Activated CD4-positive, CD25-positive, alpha-beta regulatory T cell treated with anti-CD3 and anti-CD28 coated beads, Interleukin-2, amount 50 U/mL, for 16 hours (primary cell): ENCODE data around the gene PEAK3.

Experiments used
- DNase-seq: peaks from one replicate; pipeline ENCODE4 v3.0.0-alpha.2; 2020; ENCODE audit warnings: low read depth, low spot score

PEAK3 gene

DNA sequence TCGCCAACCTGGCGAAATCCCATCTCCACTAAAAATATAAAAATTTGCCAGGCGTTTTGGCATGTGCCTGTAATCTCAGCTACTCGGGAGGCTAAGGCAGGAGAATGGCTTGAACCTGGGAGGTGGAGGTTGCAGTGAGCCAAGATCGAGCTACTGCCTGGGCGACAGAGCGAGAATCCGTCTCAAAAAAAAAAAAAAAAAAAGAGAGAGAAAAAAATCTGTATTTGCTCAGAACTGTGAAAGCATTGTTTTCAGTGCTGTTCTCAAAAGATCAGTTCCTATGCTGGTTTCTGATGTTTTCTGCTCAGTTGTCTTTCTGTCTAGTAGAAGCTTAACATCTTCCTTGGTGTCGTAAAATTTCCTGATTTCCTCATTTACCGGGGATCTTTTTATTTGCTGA is 42.8 kb downstream of the PEAK3 start:
- no peak for DNase-seq

DNA sequence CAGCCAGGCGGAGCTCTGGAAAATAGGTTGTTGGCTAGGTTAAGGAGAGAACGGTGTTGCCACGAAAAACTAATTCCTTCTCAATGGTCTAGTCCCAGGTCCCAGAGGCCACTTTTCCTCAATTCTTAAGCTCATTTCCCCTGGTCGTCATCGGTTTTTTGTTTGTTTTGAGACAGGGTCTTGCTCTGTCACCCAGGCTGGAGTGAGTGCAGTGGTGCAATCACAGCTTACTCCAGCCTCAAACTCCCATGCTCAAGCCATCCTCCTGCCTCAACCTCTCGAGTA is 44.2 kb downstream of the PEAK3 start:
- DNase-seq: no peak

DNA sequence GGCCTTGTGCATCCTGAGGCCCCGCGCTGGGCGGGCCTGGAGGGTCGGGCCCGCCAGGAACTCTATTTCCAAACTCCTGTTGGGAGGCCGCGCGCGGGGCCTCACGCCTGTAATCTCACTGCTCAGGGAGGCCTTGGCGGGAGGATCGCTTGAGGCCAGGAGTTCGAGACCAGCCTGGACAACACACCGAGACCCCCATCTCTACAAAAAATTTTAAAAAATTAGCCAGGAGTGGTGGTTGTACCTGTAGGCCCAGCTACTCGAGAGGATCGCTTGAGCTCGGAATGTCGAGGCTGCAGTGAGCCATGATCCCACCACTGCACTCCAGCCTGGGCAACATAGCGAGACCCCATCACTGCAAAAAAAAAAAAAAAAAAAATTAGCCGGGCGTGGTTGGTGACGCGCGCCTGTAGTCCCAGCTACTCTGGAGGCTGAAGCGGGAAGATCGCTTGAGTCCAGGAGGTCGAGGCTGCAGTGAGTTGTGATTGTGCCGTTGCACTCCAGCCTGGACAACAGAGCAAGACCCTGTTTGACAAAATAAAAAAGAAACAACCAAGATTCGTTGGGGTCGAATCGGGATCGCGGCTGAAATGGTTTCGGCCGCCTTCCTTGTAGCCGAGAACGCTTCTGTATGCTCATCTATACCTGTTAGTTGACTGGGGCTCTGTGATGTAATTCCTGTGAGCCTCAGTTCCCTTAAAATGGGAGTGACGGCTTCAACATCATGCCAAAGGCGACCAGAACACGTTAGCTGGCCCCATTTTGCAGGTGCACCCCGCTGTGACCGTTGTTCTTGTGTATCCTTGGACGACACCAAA is 44.7 kb downstream of the PEAK3 start:
- no peak for DNase-seq

DNA sequence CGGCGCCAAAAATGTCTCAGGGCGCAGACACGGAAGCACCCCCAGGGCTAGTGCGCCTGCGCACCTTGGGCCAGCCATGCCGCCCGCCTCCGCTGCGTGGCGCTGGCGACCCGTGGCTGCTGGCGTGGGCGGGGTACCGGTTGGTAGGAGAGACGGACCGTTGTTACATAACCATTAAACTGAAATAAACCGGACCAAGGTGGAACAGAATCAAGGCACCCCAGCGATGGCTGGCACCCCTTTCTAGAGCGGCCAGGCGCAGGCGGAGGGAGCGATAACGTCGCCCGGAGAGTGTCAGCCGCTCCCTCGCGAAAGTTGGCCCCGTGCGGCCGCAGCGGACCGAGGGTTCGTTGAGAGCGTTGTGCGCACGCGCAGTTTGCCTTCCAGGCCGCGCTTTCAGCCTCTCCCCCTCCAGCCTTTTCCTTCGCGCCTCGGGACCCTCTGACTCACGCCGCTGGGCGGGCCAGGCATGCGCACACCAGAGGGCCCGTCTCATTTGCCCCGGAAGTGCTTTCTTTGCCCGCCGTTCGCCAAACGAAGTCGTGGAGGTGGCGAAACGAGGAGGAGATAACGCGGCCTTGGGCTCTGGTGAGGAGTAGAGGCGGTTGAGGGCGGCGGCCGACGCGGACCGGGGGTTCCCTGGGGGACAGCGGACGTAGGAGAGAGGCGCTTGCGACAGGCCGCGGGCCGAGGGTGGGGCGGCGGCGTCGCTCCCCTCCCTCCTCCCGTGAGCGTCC is 45.5 kb downstream of the PEAK3 start, which contains the start of the genes PLEKHJ1 and SF3A2:
Gene PLEKHJ1 (minus strand): TSS at position 16 of the 737 bp plus-strand sequence. CDS start 81 bp downstream, outside the sequence.
Gene SF3A2 (plus strand): TSS at position 511 of the 737 bp plus-strand sequence. CDS start 6,595 bp downstream, outside the sequence.
- peak; percentile 94 for DNase-seq

DNA sequence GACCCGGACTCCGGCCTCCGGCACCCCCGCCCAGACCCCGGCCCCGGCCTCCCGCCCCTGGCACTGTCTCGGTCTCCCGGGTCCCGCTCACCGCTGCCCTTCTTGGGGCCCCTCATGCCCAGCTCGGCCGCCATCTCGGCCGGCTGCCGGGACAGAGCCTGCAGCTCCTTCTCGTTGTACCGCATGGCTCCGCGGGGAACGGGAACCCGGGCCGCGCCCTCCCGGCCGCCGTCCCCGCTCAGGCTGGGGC is 46.0 kb downstream of the PEAK3 start:
- DNase-seq: no peak

DNA sequence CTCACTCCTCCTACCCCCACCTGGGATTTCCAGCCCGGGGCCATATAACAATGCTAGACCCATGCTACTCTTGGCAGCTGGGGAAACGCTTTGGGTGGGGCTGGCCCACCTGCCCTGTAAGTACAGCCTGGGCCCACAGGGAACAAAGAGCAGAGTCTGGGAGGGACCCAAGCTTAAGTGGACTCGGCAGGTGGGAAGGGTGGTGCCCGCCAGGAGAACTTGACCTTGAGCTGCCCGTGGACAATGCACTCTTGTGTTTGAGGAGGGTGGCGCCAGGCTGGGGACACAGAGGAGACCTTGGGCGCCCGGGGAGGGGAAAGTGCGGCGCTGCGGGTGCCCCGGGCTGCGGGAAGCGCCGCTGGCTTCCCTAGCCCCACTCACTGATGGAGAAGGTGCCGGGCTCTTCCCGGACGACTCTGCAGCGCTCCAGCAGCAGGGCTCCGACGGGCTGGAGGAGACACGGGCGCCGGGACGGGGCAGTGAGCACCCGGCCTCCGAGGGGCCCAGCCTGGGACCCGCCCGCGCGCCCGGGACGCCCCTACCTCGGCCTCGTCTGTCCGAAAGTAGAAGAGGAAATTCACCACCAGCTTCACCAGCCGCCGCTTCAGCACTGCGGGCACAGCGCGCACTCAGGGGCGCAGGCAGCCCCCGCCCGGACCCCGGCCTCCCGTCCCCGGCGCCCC is 46.5 kb downstream of the PEAK3 start:
- DNase-seq: no peak

DNA sequence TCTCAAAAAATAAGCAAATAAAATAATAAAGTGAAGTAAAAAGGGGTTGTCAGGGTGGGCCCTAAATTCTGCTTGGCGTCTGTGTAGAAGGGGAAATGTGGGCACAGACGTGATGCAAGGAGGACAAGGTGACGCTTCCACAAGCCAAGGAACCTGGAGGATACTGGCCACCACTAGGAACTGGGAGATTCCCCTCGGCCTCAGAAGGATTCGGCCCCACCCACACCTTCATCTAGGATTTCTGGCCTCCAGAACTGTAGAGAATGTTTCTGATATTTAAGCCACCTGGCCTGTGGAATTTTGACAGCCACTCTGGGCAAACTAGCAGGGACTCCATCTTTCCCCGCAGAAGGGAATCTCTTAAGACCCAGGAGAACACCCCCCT is 47.0 kb downstream of the PEAK3 start:
- no peak for DNase-seq

DNA sequence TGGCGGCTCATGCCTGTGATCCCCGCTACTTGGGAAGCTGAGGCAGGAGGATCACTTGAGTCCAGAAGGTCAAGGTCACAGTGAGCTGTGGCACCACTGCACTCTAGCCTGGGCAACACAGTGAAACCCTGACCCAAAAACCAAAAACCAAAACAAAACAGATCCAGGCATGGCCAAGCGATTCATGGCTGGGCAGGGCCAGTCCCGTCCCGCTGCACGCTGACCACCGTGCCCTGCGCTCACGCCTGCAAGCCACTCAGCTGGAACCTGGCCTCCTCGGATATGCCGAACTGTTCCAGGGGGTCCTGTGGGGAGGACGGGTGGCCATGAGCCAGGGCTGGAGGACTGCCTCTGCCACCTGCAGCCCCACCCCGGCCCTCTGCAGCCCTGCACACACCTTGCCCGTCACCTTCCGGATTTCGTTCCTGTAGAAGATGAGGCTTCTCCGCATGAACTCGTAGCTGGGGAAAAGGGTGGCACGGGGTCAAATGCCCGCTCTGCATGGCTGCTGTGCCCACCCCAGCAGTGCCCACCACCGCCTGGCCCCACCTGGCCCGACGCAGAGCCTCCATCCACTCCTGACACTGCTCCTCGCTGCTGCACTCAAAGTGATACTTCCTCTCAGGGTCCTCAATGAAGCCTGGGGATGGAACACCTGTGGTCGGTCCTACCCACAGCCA is 48.2 kb downstream of the PEAK3 start:
- no peak for DNase-seq

DNA sequence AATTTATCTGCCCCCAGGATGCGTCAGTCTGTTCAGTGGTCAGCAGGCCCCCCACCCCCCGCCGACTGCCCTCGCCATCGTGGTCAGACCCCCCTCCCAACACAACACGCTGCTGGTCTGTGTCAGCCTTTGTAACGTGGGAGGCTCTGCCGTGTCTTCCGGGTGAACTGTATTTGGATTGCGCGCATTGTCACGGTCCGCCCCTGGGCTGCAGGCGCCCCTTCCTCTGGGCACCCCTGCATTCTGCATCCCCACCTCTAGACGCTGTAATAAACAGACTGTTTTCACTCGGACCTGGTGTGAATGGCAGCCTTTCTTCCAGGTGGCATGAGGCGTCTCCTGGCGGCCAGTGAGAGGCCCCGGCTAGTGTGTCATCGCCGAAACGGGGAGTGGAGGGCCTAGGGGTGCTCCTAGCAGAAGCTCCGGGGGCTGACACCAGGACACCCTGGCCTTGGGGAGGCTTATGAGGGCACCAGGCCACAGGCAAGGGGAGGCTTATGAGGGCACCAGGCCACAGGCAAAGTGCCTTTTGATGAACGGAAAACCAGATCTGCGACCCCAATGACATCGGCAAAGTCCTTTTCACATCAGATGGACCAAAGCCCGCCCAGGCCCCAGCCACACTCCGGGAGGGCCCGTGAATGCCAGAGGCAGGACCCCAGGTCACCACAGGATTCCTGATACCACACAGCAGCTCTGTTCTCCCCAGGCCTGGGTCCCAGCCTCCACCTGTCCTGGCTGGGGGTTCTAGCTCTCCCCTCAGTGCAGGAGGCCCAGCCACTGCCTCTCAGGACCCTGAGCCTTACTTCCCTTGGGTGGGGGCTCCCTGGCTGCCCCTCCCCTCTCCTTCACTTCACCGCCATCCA is 49.5 kb downstream of the PEAK3 start:
- DNase-seq: no peak

DNA sequence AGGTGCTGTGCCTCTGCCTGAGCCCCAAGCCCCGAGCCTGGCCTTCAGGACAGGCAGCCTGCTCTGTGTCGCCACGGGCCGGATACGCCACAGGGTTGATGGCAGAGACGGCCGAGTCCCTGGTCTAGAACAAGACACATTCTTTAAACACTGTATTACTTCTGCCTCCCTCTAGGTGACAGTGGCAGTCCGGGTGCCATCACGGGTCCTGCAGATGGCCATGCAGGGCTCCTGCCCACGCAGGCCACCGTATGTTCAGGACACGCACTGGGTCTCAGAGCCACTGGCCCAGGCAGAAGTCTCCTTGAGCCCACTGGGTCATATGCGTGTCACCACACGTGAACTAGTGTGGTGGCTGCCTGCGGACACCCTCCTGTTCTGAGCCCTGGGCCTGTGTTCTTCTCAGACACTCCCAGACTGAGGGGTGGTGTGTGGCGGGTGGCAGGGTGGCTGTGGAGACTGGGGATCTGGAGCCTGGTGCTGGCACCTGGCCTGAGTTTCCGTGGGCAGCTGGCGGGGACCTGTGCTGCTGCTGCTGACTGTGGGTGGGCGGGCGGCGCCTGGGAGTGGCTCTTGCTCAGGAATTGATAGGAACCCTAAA is 50.3 kb downstream of the PEAK3 start:
- no peak for DNase-seq

DNA sequence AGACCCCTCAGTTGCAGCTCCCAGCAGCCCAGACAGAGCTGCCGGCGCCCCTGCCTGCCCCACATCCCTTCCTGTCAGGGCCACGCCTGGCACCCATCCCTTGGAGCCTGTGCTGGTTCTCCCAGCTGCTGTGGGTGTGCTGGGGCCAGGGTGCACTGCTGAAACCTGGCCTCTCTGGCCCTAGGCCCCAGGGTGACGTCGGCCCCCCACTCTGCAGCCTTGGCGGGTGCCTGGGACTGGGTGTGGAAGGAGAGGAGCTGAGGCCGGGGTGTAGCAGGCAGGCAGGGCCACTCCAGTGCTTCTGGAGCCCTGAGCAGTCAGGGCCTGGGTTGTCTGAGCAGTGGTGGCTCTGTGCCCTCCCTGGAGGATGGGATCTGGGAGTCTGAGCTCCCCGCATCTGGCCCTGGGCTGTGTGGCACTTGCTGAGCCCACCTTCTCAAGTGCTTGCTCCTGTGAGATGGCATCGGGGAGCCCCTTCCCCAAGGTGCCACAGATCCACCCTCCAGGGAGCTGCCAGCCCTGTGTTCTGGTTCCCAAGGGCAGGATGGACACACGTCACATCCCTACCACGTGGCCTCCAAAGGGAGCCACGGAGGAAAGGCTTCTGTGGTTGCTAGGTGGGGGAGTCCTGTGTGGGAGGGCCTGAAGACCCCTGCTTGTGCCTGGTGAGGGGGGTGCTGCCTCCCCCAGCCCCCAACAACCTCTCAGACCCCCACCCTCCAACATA is 51.0 kb downstream of the PEAK3 start:
- no peak for DNase-seq

DNA sequence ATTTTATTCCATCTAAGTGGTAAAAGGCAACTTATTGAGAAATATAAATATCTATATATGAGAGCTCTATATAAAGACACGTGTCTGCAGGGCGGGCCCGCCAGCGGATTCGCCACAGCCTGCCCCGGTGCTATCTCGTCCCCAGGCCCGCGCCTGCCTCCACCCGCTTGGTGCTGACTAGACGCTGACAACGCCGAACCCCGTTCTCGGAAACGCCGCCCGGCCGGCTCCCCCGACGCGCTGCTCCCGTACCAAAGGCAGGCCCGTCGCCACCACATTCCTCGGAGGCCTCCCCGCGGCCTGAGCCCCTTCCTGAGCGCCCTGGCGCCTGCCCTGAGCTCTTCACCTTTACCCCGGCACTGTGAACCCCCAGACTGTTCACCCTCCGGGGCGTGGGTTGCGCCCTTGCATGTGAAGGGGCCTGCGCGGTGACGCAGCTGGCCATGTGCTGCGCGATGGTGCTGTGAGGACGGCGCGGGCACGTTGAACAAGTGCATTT is 51.9 kb downstream of the PEAK3 start:
- no peak for DNase-seq

DNA sequence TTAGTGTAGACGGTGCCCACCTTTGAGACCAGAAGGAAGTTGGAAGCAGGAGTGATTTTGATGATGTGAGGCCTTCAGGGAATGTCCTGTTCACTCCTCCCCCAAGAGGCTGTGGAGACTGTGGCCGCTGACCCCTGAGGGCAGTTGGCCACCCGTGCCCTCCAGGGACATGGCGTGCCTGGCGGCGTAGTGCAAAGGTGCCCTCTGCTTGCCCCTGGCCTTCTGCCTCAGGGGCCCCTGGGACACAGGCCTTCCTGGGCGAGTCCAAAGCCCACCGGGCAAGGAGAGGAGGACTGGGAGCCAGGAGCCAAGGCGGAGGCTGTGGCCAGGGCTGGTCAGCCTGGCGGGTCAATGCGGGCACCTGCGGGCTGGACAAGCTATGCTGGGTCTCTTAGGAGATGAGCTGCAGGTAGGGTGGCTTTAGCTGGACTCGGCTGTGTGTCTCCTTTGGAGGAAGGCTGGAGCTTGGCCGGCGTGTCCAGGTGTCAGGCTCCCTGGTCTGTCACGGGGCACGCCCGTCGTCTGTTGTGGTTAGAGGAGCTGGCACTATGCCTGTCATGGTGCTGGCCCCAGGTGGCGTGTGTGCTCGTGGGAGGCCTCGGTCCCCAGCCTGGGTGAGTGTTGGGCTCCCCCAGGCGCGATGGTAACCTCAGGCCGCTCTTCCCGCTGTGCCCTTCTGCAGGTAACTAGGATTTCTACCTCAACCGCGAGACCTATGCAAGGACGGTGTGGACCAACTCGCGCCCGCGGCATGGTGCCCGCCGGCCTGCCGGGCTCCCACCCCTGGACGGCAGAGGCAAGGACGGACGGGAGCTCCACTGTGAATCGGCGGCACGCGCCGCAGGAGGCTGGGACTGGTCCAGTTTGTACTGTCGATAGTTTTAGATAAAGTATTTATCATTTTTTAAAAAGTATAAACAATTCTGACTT is 52.6 kb downstream of the PEAK3 start:
- DNase-seq: no peak

DNA sequence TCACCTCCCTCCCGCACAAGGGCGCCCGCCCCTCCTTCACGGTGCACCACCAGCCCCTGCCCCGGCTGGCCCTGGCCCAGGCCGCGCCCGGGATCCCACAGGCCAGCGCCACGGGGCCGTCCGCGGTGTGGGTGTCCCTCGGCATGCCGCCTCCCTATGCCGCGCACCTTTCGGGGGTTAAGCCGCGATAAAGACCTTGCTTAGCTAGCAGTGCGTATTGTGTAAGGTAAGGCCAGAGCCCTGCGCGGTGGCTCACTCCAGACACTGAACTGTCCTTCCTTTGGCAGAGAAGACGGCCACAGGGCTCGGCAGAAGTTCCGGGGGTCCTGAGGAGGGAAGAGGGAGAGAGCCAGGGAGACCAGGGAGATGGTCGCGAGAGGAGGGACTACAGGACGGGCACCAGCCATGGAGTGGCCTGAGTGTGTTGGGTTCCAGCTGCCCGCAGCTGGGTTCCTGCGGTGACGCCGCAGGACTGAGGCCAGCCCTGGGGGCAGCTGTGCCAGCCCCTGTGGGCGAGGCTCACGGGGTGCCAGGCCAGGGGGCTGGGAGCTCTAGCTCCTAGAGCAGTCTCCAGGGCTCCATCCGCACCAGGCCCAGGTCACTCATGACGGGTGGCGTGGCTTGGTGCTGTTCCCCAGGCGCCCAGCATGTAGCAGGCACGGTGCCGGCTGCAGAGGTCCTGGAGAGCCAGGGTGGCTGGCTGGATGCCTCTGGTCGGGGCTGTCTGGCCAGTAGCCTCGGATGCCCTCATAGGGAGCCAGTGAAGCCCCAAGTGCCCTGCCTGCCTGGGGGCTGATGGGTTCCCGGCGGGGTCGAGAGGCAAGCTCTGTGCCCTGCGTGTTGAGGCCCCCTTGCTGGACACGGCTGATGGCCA is 53.6 kb downstream of the PEAK3 start:
- no peak for DNase-seq

DNA sequence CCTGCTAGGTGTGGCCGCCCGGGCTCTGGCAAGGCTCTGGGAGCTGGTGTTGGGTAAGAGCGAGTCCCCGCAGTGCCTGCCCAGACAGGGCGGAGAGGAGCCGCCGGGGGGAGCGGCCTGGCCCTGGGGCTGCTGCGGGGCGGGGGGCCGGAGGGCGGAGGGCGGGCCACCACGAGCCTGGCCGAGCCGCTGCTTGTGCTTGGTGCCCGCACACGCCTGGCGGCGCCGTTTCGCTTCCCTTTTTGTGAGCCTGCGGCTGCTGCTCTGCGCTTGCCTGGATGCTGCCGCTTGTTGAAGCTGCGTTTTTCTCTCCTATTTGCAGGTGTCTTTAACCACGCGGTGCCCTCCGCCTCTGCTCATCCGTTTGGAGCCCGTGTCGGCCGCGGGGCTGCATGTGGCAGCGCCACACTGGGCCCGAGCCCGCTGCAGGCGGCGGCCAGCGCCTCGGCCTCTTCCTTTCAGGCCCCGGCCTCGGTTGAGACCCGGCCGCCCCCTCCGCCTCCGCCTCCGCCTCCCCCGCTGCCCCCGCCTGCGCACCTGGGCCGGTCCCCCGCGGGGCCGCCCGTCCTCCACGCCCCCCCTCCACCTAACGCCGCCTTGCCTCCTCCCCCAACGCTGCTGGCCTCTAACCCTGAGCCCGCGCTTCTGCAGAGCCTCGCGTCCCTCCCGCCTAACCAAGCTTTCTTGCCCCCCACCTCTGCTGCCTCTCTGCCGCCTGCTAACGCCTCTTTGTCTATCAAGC is 54.4 kb downstream of the PEAK3 start:
- no peak for DNase-seq

DNA sequence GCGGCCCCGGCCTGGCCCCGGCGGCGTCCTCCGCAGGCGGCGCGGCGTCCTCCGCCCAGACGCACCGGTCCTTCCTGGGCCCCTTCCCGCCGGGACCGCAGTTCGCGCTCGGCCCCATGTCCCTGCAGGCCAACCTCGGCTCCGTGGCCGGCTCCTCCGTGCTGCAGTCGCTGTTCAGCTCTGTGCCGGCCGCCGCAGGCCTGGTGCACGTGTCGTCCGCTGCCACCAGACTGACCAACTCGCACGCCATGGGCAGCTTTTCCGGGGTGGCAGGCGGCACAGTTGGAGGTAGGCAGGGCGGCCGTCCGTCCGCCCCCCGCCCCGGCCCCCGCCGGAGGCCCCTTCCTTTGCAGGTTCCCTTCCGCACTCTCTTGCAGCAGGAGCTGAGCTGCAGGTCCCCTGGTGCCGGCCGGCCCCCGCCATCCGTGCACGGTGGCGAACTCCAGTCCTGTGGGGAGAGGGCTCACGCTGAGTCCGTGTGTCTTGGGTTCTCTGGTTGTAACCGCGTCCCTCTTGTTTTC is 55.1 kb downstream of the PEAK3 start:
- no peak for DNase-seq
